ENCODE data around the gene TMEM167A. TPM values are rescaled to one million over a fixed set of nuclear protein-coding genes. Genes with fewer than 3 reads are reported as not detected.
"Not testable (repeated sequence)": the region's sequence is repeated elsewhere in the genome, so short reads cannot be mapped to it uniquely, and the experiment has no call there.

Gene TMEM167A
- total RNA-seq, 1 donor from 2014 or later = 67.7 TPM

GRCh38 chr5:83090169-83090568 lies 13.0 kb upstream of the TMEM167A start:
- DNase-seq (ENCODE audit: low read depth) = no peak

- DNase-seq (ENCODE audit: low read depth) = no peak
Measured at GRCh38 chr5:83085106-83085505, 7.9 kb upstream of the TMEM167A start.

GRCh38 chr5:83084336-83084735 lies 7.1 kb upstream of the TMEM167A start:
- no peak for DNase-seq (ENCODE audit: low read depth)

GRCh38 chr5:83082750-83083149 lies 5.6 kb upstream of the TMEM167A start:
- no peak for DNase-seq (ENCODE audit: low read depth)

- peak; percentile 38 for DNase-seq (ENCODE audit: low read depth)
Measured at GRCh38 chr5:83077662-83078261, 568 bp upstream of the TMEM167A start.

- DNase-seq (ENCODE audit: low read depth) = no peak
Measured at GRCh38 chr5:83072966-83073365, 4.2 kb downstream of the TMEM167A start.

- no peak for DNase-seq (ENCODE audit: low read depth)
Measured at GRCh38 chr5:83071286-83072051, 5.7 kb downstream of the TMEM167A start.

GRCh38 chr5:83069096-83069799 lies 7.9 kb downstream of the TMEM167A start:
- no peak for DNase-seq (ENCODE audit: low read depth)

- DNase-seq (ENCODE audit: low read depth) = not testable (repeated sequence)
Measured at GRCh38 chr5:83067377-83067776, 9.8 kb downstream of the TMEM167A start.

- no peak for DNase-seq (ENCODE audit: low read depth)
Measured at GRCh38 chr5:83066548-83067110, 10.6 kb downstream of the TMEM167A start.

- no peak for DNase-seq (ENCODE audit: low read depth)
Measured at GRCh38 chr5:83059341-83059740, 17.9 kb downstream of the TMEM167A start.

- DNase-seq (ENCODE audit: low read depth) = no peak
Measured at GRCh38 chr5:83058726-83059125, 18.5 kb downstream of the TMEM167A start.

- DNase-seq (ENCODE audit: low read depth) = no peak
Measured at GRCh38 chr5:83055166-83055565, 22.0 kb downstream of the TMEM167A start.

GRCh38 chr5:83050723-83051340 lies 26.4 kb downstream of the TMEM167A start:
- DNase-seq (ENCODE audit: low read depth) = no peak

GRCh38 chr5:83049370-83049885 lies 27.8 kb downstream of the TMEM167A start:
- no peak for DNase-seq (ENCODE audit: low read depth)

GRCh38 chr5:83048811-83049210 lies 28.4 kb downstream of the TMEM167A start:
- DNase-seq (ENCODE audit: low read depth) = no peak

GRCh38 chr5:83048277-83048676 lies 28.9 kb downstream of the TMEM167A start:
- DNase-seq (ENCODE audit: low read depth) = peak; percentile 47

- DNase-seq (ENCODE audit: low read depth) = no peak
Measured at GRCh38 chr5:83044926-83045325, 32.3 kb downstream of the TMEM167A start.

GRCh38 chr5:83042507-83042906 lies 34.7 kb downstream of the TMEM167A start:
- DNase-seq (ENCODE audit: low read depth) = no peak

- DNase-seq (ENCODE audit: low read depth) = no peak
Measured at GRCh38 chr5:83038924-83039323, 38.3 kb downstream of the TMEM167A start.

GRCh38 chr5:83036991-83037575 lies 40.1 kb downstream of the TMEM167A start:
- no peak for DNase-seq (ENCODE audit: low read depth)
